ENCODE results near the gene USP15.
"Not testable (repeated sequence)": the region's sequence is repeated elsewhere in the genome, so short reads cannot be mapped to it uniquely, and the experiment has no call there.

USP15 gene

GRCh38 chr12:62438098-62438692 lies 178.0 kb downstream of the USP15 start:
- peak; percentile 47 for DNase-seq (ENCODE audit: low spot score)

DNA sequence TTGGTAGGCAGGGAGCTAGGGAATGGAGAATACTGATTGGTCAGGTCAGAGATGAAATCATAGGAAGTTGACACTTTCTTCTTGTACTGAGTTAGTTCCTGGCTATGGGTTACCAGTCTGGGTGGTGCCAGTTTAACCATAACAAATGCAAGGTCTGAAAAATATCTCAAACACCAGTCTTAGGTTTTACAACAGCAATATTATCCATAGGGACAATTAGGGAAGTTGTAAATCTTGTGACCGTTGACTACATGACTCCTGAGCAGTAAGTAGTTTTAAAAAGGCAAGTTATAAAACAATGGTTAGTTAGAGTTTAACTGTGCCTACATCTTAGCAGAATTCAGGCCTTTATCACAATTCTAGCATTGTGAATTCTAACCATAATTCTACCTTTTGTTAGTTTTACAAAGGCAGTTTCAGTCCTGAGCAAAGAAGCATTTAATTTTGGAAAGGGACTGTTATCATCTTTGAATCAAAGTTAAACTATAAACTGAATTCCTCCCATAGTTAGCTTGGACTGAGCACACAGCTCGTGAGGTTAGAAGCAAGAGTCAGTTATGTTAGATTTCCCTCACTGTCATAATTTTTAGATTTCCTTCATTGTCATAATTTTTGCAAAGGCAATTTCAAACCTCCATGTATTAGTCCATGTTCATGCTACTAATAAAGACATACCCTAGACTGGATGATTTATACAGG lies 186.7 kb downstream of the USP15 start:
- DNase-seq (ENCODE audit: low spot score): no peak

- no peak for DNase-seq (ENCODE audit: low spot score)
Measured at GRCh38 chr12:62448436-62448835, 188.2 kb downstream of the USP15 start.

DNA sequence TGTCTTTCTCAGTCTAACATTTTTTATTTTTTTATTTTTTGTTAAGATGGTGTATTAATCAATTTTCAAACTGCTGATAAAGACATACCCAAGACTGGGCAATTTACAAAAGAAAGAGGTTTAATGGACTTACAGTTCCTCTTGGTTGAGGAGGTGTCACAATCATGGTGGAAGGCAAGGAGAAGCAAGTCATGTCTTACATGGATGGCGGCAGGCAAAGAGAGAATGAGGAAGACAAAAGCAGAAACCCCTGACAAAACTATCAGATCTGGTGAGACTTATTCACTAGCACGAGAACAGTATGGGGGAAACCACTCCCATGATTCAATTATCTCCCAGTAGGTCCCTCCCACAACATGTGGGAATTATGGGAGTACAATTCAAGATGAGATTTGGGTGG lies 195.2 kb downstream of the USP15 start:
- not testable (repeated sequence) for DNase-seq (ENCODE audit: low spot score)

DNA sequence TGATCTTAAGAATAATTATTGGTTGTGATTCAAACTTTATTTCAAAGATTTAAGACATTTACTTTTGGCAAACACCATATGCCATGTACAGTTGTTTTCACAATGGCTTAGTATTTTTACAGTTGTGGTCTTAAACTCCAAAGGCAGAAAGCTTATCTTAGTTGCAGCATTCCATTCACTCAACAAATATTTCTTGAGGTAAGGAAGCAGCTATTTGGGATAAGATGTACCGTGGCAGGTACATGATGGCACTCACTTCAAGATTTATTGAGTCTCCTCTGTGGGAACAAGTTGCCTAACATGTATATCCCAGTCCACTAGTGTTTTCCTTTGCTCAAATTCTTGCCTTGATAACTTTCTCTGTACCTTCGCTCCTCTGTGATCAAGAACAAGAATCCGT lies 198.4 kb downstream of the USP15 start:
- no peak for DNase-seq (ENCODE audit: low spot score)

- DNase-seq (ENCODE audit: low spot score): no peak
Measured at GRCh38 chr12:62459976-62460375, 199.8 kb downstream of the USP15 start.

- not testable (repeated sequence) for DNase-seq (ENCODE audit: low spot score)
Measured at GRCh38 chr12:62461171-62461837, 201.1 kb downstream of the USP15 start.

DNA sequence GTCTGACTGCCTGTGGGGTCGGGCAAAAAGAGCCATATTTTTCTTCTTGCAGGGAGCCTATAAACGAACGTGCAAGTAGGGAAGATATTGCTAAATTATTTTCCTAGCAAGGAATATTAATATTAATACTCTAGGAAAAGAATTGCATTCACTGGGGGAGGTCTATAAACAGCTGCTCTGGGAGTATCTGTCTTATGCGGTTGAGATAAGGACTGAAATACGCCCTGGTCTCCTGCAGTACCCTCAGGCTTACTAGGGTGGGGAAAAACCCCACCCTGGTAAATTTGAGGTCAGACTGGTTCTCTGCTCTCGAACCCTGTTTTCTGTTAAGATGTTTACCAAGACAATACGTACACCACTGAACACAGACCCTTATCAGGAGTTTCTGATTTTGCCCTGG lies 203.0 kb downstream of the USP15 start:
- DNase-seq (ENCODE audit: low spot score): not testable (repeated sequence)

Small RNAs within 50 kb of the gene (small RNA-seq; reads per million reads assigned to genes)
- gene RF00017 (0 reads per million in 2 experiments), gene RNU6-595P (0 reads per million in 2 experiments)

All from SK-N-DZ (cell line).